Transverse colon (tissue), 4 donors: ENCODE measurements around the gene P3H2.

Experiments used
- CTCF ChIP-seq, 5 experiments: fragments of 200-600 bp in 3 of 5; fragments of 450-650 bp in 2 of 5; sonication (generic) in 3 of 5; IDR thresholded peaks; 1 replicate in 2 of 5; 2 replicates in 3 of 5; pipeline ENCODE4 v1.5.1; 2016 to 2017; ENCODE audit warnings: antibody characterized with exemption in 5 of 5, inconsistent platforms in 3 of 5, mild to moderate bottlenecking in 2 of 5, moderate library complexity in 1 of 5
- POLR2A ChIP-seq: fragments of 450-650 bp; IDR thresholded peaks from one replicate; pipeline ENCODE4 v1.6.1; 2016; ENCODE audit warnings: antibody characterized with exemption, mild to moderate bottlenecking, moderate library complexity
- POLR2AphosphoS5 ChIP-seq, 3 donors: sonication (generic); formaldehyde crosslinking; IDR thresholded peaks; one replicate each; pipeline ENCODE4 v1.6.1; 2016; ENCODE audit warnings: antibody characterized with exemption in 3 of 3

GRCh38 chr3:189941679-189942078 is 179.0 kb downstream of the P3H2 start:
- TF ChIP-seq POLR2AphosphoS5 (IDR thresholded peaks at IDR 0.05) (no peak), CTCF (IDR thresholded peaks at IDR 0.05) (no peak), POLR2A (no peak)
